Naive thymus-derived CD8-positive, alpha-beta T cell (primary cell): ENCODE data around the gene MYO1G. TPM values are rescaled to one million over a fixed set of nuclear protein-coding genes. Genes with fewer than 3 reads are reported as not detected.

ENCODE experiments used
- ATAC-seq, 2 donors: fragments of 150-1000 bp; cut with Tn5 transposase in 1 of 2; sonication (Bioruptor Pico), chemical (Tn5 transposase) in 1 of 2; 1 replicate in 1 of 2; 2 replicates in 1 of 2; pipeline ENCODE4 v1.10.0; 2021; ENCODE audit warnings: mild to moderate bottlenecking in 2 of 2, moderate library complexity in 2 of 2
- POLR2A ChIA-PET: fragments of 350-600 bp; sonication (Branson Sonifier 250); formaldehyde crosslinking; loops from one replicate; lab custom pipeline; 2021; ENCODE audit warnings: antibody characterized with exemption; lab: Charles Lee
- DNase-seq, 10 donors: peaks; one replicate each; pipeline versions ENCODE4 v3.0.0 to v3.0.0-alpha.2; 2020 to 2022
- H3K27ac Mint-ChIP-seq, 10 donors: one replicate each; pipeline ENCODE4 v1.8.0; 2020 to 2022; ENCODE audit warnings: mild to moderate bottlenecking in 10 of 10, mixed read lengths in 10 of 10, moderate library complexity in 4 of 10, inconsistent platforms in 1 of 10
- H3K27me3 Mint-ChIP-seq, 5 donors: one replicate each; pipeline ENCODE4 v1.8.0; 2021 to 2022; ENCODE audit warnings: mixed read lengths in 5 of 5
- H3K36me3 Mint-ChIP-seq, 3 donors: one replicate each; pipeline ENCODE4 v1.8.0; 2020 to 2022; ENCODE audit warnings: mixed read lengths in 3 of 3, mild to moderate bottlenecking in 2 of 3, inconsistent platforms in 1 of 3
- H3K4me1 Mint-ChIP-seq, 4 donors: one replicate each; pipeline ENCODE4 v1.8.0; 2021 to 2022; ENCODE audit warnings: mixed read lengths in 4 of 4
- H3K4me3 Mint-ChIP-seq, 10 donors: one replicate each; pipeline ENCODE4 v1.8.0; 2020 to 2022; ENCODE audit warnings: mild to moderate bottlenecking in 10 of 10, mixed read lengths in 10 of 10, moderate library complexity in 6 of 10, inconsistent platforms in 1 of 10
- H3K9me3 Mint-ChIP-seq, 9 donors: one replicate each; pipeline ENCODE4 v1.8.0; 2020 to 2022; ENCODE audit warnings: mixed read lengths in 9 of 9, mild to moderate bottlenecking in 3 of 9, inconsistent platforms in 1 of 9, moderate library complexity in 1 of 9
- polyA plus RNA-seq, 3 donors: library from polyadenylated mRNA; unstranded; fragments of 300-500 nt; fragmentation: Illumina TruSeq; gene quantifications; one replicate each; pipeline ENCODE4 v1.2.3, GENCODE V29; 2021
- total RNA-seq, 8 experiments: library from RNA in 2 of 8; stranded (reverse) in 2 of 8; gene quantifications; one replicate each; pipeline ENCODE4 v1.2.3 and lab custom pipeline; 2021 to 2026

MYO1G gene
- total and polyA plus RNA-seq, 5 experiments from 2014 or later, result 44.4 to 106 (median 60.0) TPM

- ATAC-seq (no peak), DNase-seq (peak in 1 of 10 donors; percentile 57)
- no peaks in the 10 kb centered on the region for H3K9me3 Mint-ChIP-seq
- peak overlapping the region in 5 of 10 donors; percentile 25 to 76 (median 65) for H3K27ac Mint-ChIP-seq
- H3K36me3 Mint-ChIP-seq, result peaks cover 0 to 25% (median 2%) of the 10 kb centered on the region in 3 donors
- no peaks in the 10 kb centered on the region for H3K27me3 Mint-ChIP-seq
- H3K4me1 Mint-ChIP-seq, result peaks cover 7 to 9% (median 8%) of the 10 kb centered on the region in 4 donors
- POLR2A ChIA-PET, result interaction anchor here (1.8 kb wide), 1 partner anchor 8 kb away, joined by 5 read pairs; no protein-coding TSS in a partner anchor
- no peak overlapping the region for H3K4me3 Mint-ChIP-seq
Observed at GRCh38 chr7:44964831-44965440, 13.9 kb downstream of the MYO1G start.

GRCh38 chr7:44964384-44964830, 14.4 kb downstream of the MYO1G start:
- no peak overlapping the region for H3K4me3 Mint-ChIP-seq
- peaks cover 0 to 24% (median 2%) of the 10 kb centered on the region in 3 donors for H3K36me3 Mint-ChIP-seq
- H3K27me3 Mint-ChIP-seq, result no peaks in the 10 kb centered on the region
- DNase-seq (no peak), ATAC-seq (peak; percentile 21 to 27)
- POLR2A ChIA-PET, result interaction anchor here (1.8 kb wide), 1 partner anchor 9 kb away, joined by 5 read pairs; no protein-coding TSS in a partner anchor
- peak overlapping the region in 7 of 10 donors; percentile 14 to 77 (median 40) for H3K27ac Mint-ChIP-seq
- peaks cover 8 to 14% (median 11%) of the 10 kb centered on the region in 4 donors for H3K4me1 Mint-ChIP-seq
- no peaks in the 10 kb centered on the region for H3K9me3 Mint-ChIP-seq

- H3K27ac Mint-ChIP-seq, result peak overlapping the region in 7 of 10 donors; percentile 63 to 86 (median 67)
- no peaks in the 10 kb centered on the region for H3K9me3 Mint-ChIP-seq
- peaks cover 0 to 18% (median 2%) of the 10 kb centered on the region in 3 donors for H3K36me3 Mint-ChIP-seq
- no peak for ATAC-seq
- POLR2A ChIA-PET, result interaction anchor here (0.5 to 1.8 kb wide), 5 partner anchors 9 to 378 kb away, joined by 3 to 6 read pairs (median 4); no protein-coding TSS in a partner anchor
- no peak overlapping the region for H3K4me3 Mint-ChIP-seq
- H3K27me3 Mint-ChIP-seq, result no peaks in the 10 kb centered on the region
- peak in 1 of 10 donors; percentile 45 for DNase-seq
- peaks cover 13 to 20% (median 16%) of the 10 kb centered on the region in 4 donors for H3K4me1 Mint-ChIP-seq
Observed at GRCh38 chr7:44963364-44964290, 15.2 kb downstream of the MYO1G start.

- peaks cover 0 to 13% (median 2%) of the 10 kb centered on the region in 3 donors for H3K36me3 Mint-ChIP-seq
- peak overlapping the region in 1 of 10 donors; percentile 67 for H3K27ac Mint-ChIP-seq
- no peak overlapping the region for H3K4me3 Mint-ChIP-seq
- no peak for ATAC-seq
- POLR2A ChIA-PET, result interaction anchor here (1.0 kb wide), 1 partner anchor 12 kb away, joined by 3 read pairs; no protein-coding TSS in a partner anchor
- no peaks in the 10 kb centered on the region for H3K27me3 Mint-ChIP-seq
- peaks cover 11 to 20% (median 17%) of the 10 kb centered on the region in 4 donors for H3K4me1 Mint-ChIP-seq
- peak in 1 of 10 donors; percentile 43 for DNase-seq
- no peaks in the 10 kb centered on the region for H3K9me3 Mint-ChIP-seq
Observed at GRCh38 chr7:44962483-44963251, 16.1 kb downstream of the MYO1G start.

GRCh38 chr7:44961844-44962482, 16.9 kb downstream of the MYO1G start:
- POLR2A ChIA-PET, result interaction anchor here (1.2 kb wide), 1 partner anchor 15 kb away, joined by 5 read pairs; no protein-coding TSS in a partner anchor

GRCh38 chr7:44960011-44960580, 18.7 kb downstream of the MYO1G start:
- Mint-ChIP-seq H3K4me3 (no peak overlapping the region), H3K27me3 (no peaks in the 10 kb centered on the region), H3K4me1 (peaks cover 9 to 28% (median 19%) of the 10 kb centered on the region in 4 donors), H3K9me3 (no peaks in the 10 kb centered on the region), H3K27ac (peak overlapping the region; percentile 67 to 97 (median 90)), H3K36me3 (peaks cover 0 to 4% (median 0%) of the 10 kb centered on the region in 3 donors)
- POLR2A ChIA-PET, result interaction anchor here (1.2 to 1.9 kb wide), 2 partner anchors 14 to 19 kb away, joined by 3 to 6 read pairs; partner anchors contain the start of gene MYO1G
- ATAC-seq (peak in 1 of 2 donors; percentile 22), DNase-seq (peak in 1 of 10 donors; percentile 61)

More at GRCh38 chr7:44961844-44962482, 16.9 kb downstream of the MYO1G start:
- ATAC-seq (no peak), DNase-seq (peak in 1 of 10 donors; percentile 62)
- Mint-ChIP-seq H3K4me3 (no peak overlapping the region), H3K27me3 (no peaks in the 10 kb centered on the region), H3K9me3 (no peaks in the 10 kb centered on the region), H3K4me1 (peaks cover 10 to 20% (median 17%) of the 10 kb centered on the region in 4 donors), H3K36me3 (peaks cover 0 to 7% (median 2%) of the 10 kb centered on the region in 3 donors), H3K27ac (peak overlapping the region in 2 of 10 donors; percentile 15 to 45)

- POLR2A ChIA-PET, result interaction anchor here (1.2 to 1.9 kb wide), 2 partner anchors 14 to 19 kb away, joined by 3 to 6 read pairs; partner anchors contain the start of gene MYO1G
- H3K36me3 Mint-ChIP-seq, result peaks cover 0 to 4% (median 0%) of the 10 kb centered on the region in 3 donors
Observed at GRCh38 chr7:44959433-44959951, 19.3 kb downstream of the MYO1G start.

GRCh38 chr7:44958645-44959344, 20.0 kb downstream of the MYO1G start:
- no peak for DNase-seq
- Mint-ChIP-seq H3K4me3 (no peak overlapping the region), H3K27me3 (no peaks in the 10 kb centered on the region), H3K9me3 (no peaks in the 10 kb centered on the region), H3K4me1 (peaks cover 10 to 33% (median 23%) of the 10 kb centered on the region in 4 donors), H3K27ac (peak overlapping the region; percentile 22 to 97 (median 73)), H3K36me3 (peaks cover 0 to 4% (median 0%) of the 10 kb centered on the region in 3 donors)
- POLR2A ChIA-PET, result no interaction called here
- ATAC-seq, result no peak

More at GRCh38 chr7:44959433-44959951, 19.3 kb downstream of the MYO1G start:
- Mint-ChIP-seq H3K27ac (peak overlapping the region; percentile 67 to 97 (median 90)), H3K9me3 (no peaks in the 10 kb centered on the region), H3K27me3 (no peaks in the 10 kb centered on the region), H3K4me3 (no peak overlapping the region), H3K4me1 (peaks cover 10 to 33% (median 22%) of the 10 kb centered on the region in 4 donors)
- DNase-seq (peak in 3 of 10 donors; percentile 31 to 59 (median 31)), ATAC-seq (peak; percentile 55 to 78)

GRCh38 chr7:44956157-44956766, 22.6 kb downstream of the MYO1G start:
- no peak for ATAC-seq
- Mint-ChIP-seq H3K4me1 (peaks cover 12 to 33% (median 23%) of the 10 kb centered on the region in 4 donors), H3K9me3 (no peaks in the 10 kb centered on the region), H3K27me3 (no peaks in the 10 kb centered on the region), H3K36me3 (no peaks in the 10 kb centered on the region), H3K27ac (peak overlapping the region in 7 of 10 donors; percentile 31 to 89 (median 67)), H3K4me3 (no peak overlapping the region)
- POLR2A ChIA-PET, result interaction anchor here (0.6 kb wide), 1 partner anchor 42 kb away, joined by 3 read pairs; no protein-coding TSS in a partner anchor
- DNase-seq, result peak in 1 of 10 donors; percentile 31

GRCh38 chr7:44955733-44956132, 23.1 kb downstream of the MYO1G start:
- Mint-ChIP-seq H3K4me1 (peaks cover 12 to 33% (median 23%) of the 10 kb centered on the region in 4 donors), H3K27me3 (no peaks in the 10 kb centered on the region), H3K4me3 (no peak overlapping the region), H3K36me3 (no peaks in the 10 kb centered on the region), H3K27ac (peak overlapping the region in 5 of 10 donors; percentile 31 to 89 (median 68)), H3K9me3 (no peaks in the 10 kb centered on the region)
- ATAC-seq, result no peak
- no peak for DNase-seq
- POLR2A ChIA-PET, result interaction anchor here (0.5 to 0.6 kb wide), 2 partner anchors 41 to 102 kb away, joined by 3 read pairs; no protein-coding TSS in a partner anchor
